Measurements from ENCODE around the gene SLC27A5. TPM values are rescaled to one million over a fixed set of nuclear protein-coding genes. Genes with fewer than 3 reads are reported as not detected.
A peak's percentile ranks its signal among the peaks of the same experiment; 100 is the strongest.
"Not testable (repeated sequence)": the region's sequence is repeated elsewhere in the genome, so short reads cannot be mapped to it uniquely, and the experiment has no call there.

SLC27A5 gene
- total RNA-seq, 2 donors from 2014 or later: 15.1 to 29.1 TPM

- no peak for ATAC-seq
- Mint-ChIP-seq H3K36me3 (peaks cover 22% of the 10 kb centered on the region), H3K4me3 (peak overlapping the region; percentile 94), H3K27ac (peak overlapping the region; percentile 88 to 89), H3K9me3 (no peaks in the 10 kb centered on the region), H3K27me3 (peaks cover 0 to 3% of the 10 kb centered on the region in 2 donors), H3K4me1 (ENCODE audit: low read depth in 2 of 2) (peaks cover 29 to 40% of the 10 kb centered on the region in 2 donors)
- no peak for DNase-seq (ENCODE audit: low spot score)
Measured at GRCh38 chr19:58545286-58546018, 33.7 kb upstream of the SLC27A5 start.

GRCh38 chr19:58544591-58545285 is 32.9 kb upstream of the SLC27A5 start:
- Mint-ChIP-seq H3K27ac (peak overlapping the region; percentile 89 to 97), H3K9me3 (no peaks in the 10 kb centered on the region), H3K36me3 (peaks cover 22% of the 10 kb centered on the region), H3K4me3 (peak overlapping the region; percentile 94), H3K4me1 (ENCODE audit: low read depth in 2 of 2) (peaks cover 29 to 38% of the 10 kb centered on the region in 2 donors), H3K27me3 (peaks cover 0 to 3% of the 10 kb centered on the region in 2 donors)
- no peak for DNase-seq (ENCODE audit: low spot score)
- ATAC-seq: peak; percentile 68 to 76

GRCh38 chr19:58543826-58544590 is 32.2 kb upstream of the SLC27A5 start, which contains the start of gene TRIM28:
Gene TRIM28 (plus strand): TSS chr19:58544064. CDS start chr19:58544758, 694 bp downstream.
- Mint-ChIP-seq H3K4me1 (ENCODE audit: low read depth in 2 of 2) (peaks cover 29 to 38% of the 10 kb centered on the region in 2 donors), H3K27me3 (peaks cover 6 to 9% of the 10 kb centered on the region in 2 donors), H3K9me3 (no peaks in the 10 kb centered on the region), H3K27ac (peak within 1 kb of the TSS; percentile 89 to 97), H3K4me3 (peak within 1 kb of the TSS; percentile 94), H3K36me3 (peaks cover 22% of the 10 kb centered on the region)
- peak; percentile 95 to 96 for ATAC-seq
- peak; percentile 100 for DNase-seq (ENCODE audit: low spot score)

GRCh38 chr19:58542641-58543372 is 31.0 kb upstream of the SLC27A5 start:
- Mint-ChIP-seq H3K4me1 (ENCODE audit: low read depth in 2 of 2) (peaks cover 29 to 36% of the 10 kb centered on the region in 2 donors), H3K27ac (peak overlapping the region in 1 of 2 donors; percentile 62), H3K27me3 (peaks cover 8 to 12% of the 10 kb centered on the region in 2 donors), H3K36me3 (peaks cover 16% of the 10 kb centered on the region), H3K4me3 (peak overlapping the region; percentile 34)
- not testable (repeated sequence) for ATAC-seq; DNase-seq (ENCODE audit: low spot score); H3K9me3 Mint-ChIP-seq

- H3K27ac Mint-ChIP-seq; DNase-seq (ENCODE audit: low spot score); ATAC-seq; H3K36me3 Mint-ChIP-seq; H3K9me3 Mint-ChIP-seq: not testable (repeated sequence)
- peak overlapping the region; percentile 50 for H3K4me3 Mint-ChIP-seq
- peaks cover 8 to 12% of the 10 kb centered on the region in 2 donors for H3K27me3 Mint-ChIP-seq
- H3K4me1 Mint-ChIP-seq (ENCODE audit: low read depth in 2 of 2): peaks cover 8 to 13% of the 10 kb centered on the region in 2 donors
Measured at GRCh38 chr19:58539169-58539559, 27.4 kb upstream of the SLC27A5 start.

- no peaks in the 10 kb centered on the region for H3K9me3 Mint-ChIP-seq
- ATAC-seq (peak; percentile 49 to 69), DNase-seq (ENCODE audit: low spot score) (no peak)
- H3K27ac Mint-ChIP-seq: no peak overlapping the region
- peak overlapping the region; percentile 50 for H3K4me3 Mint-ChIP-seq
- peaks cover 8 to 12% of the 10 kb centered on the region in 2 donors for H3K27me3 Mint-ChIP-seq
- no peaks in the 10 kb centered on the region for H3K36me3 Mint-ChIP-seq
- peaks cover 2 to 7% of the 10 kb centered on the region in 2 donors for H3K4me1 Mint-ChIP-seq (ENCODE audit: low read depth in 2 of 2)
Measured at GRCh38 chr19:58538257-58539168, 26.7 kb upstream of the SLC27A5 start.

- DNase-seq (ENCODE audit: low spot score) (no peak), ATAC-seq (peak; percentile 17 to 28)
- H3K36me3 Mint-ChIP-seq: no peaks in the 10 kb centered on the region
- H3K9me3 Mint-ChIP-seq: no peaks in the 10 kb centered on the region
- no peak overlapping the region for H3K4me3 Mint-ChIP-seq
- peaks cover 0 to 3% of the 10 kb centered on the region in 2 donors for H3K4me1 Mint-ChIP-seq (ENCODE audit: low read depth in 2 of 2)
- H3K27me3 Mint-ChIP-seq: peaks cover 9 to 12% of the 10 kb centered on the region in 2 donors
- no peak overlapping the region for H3K27ac Mint-ChIP-seq
Measured at GRCh38 chr19:58536852-58537798, 25.3 kb upstream of the SLC27A5 start.

- H3K4me3 Mint-ChIP-seq: no peak overlapping the region
- H3K36me3 Mint-ChIP-seq: no peaks in the 10 kb centered on the region
- peaks cover 0 to 3% of the 10 kb centered on the region in 2 donors for H3K4me1 Mint-ChIP-seq (ENCODE audit: low read depth in 2 of 2)
- H3K27me3 Mint-ChIP-seq: peaks cover 11 to 24% of the 10 kb centered on the region in 2 donors
- H3K9me3 Mint-ChIP-seq: no peaks in the 10 kb centered on the region
- DNase-seq (ENCODE audit: low spot score) (no peak), ATAC-seq (no peak)
- H3K27ac Mint-ChIP-seq: no peak overlapping the region
Measured at GRCh38 chr19:58535857-58536256, 24.1 kb upstream of the SLC27A5 start.

GRCh38 chr19:58531034-58531840 is 19.4 kb upstream of the SLC27A5 start:
- peaks cover 2 to 16% of the 10 kb centered on the region in 2 donors for H3K27me3 Mint-ChIP-seq
- H3K36me3 Mint-ChIP-seq: no peaks in the 10 kb centered on the region

GRCh38 chr19:58529405-58529804 is 17.6 kb upstream of the SLC27A5 start:
- H3K9me3 Mint-ChIP-seq: no peaks in the 10 kb centered on the region
- DNase-seq (ENCODE audit: low spot score): no peak
- H3K27me3 Mint-ChIP-seq: peaks cover 2 to 16% of the 10 kb centered on the region in 2 donors
- no peaks in the 10 kb centered on the region for H3K36me3 Mint-ChIP-seq
- no peak overlapping the region for H3K27ac Mint-ChIP-seq
- no peaks in the 10 kb centered on the region for H3K4me1 Mint-ChIP-seq (ENCODE audit: low read depth in 2 of 2)
- ATAC-seq: no peak
- H3K4me3 Mint-ChIP-seq: no peak overlapping the region

More at GRCh38 chr19:58531034-58531840, 19.4 kb upstream of the SLC27A5 start:
- no peaks in the 10 kb centered on the region for H3K4me1 Mint-ChIP-seq (ENCODE audit: low read depth in 2 of 2)
- H3K27ac Mint-ChIP-seq: no peak overlapping the region
- ATAC-seq (no peak), DNase-seq (ENCODE audit: low spot score) (no peak)
- H3K9me3 Mint-ChIP-seq: no peaks in the 10 kb centered on the region
- H3K4me3 Mint-ChIP-seq: no peak overlapping the region

- peak overlapping the region in 1 of 2 donors; percentile 47 for H3K27ac Mint-ChIP-seq
- no peak for ATAC-seq
- H3K9me3 Mint-ChIP-seq: no peaks in the 10 kb centered on the region
- H3K4me3 Mint-ChIP-seq: no peak overlapping the region
- H3K4me1 Mint-ChIP-seq (ENCODE audit: low read depth in 2 of 2): peaks cover 23 to 29% of the 10 kb centered on the region in 2 donors
- no peak for DNase-seq (ENCODE audit: low spot score)
- no peaks in the 10 kb centered on the region for H3K36me3 Mint-ChIP-seq
- H3K27me3 Mint-ChIP-seq: no peaks in the 10 kb centered on the region
Measured at GRCh38 chr19:58522709-58523108, 10.9 kb upstream of the SLC27A5 start.
